Measurements from ENCODE around the gene AGXT.
"Not testable (repeated sequence)": the region's sequence is repeated elsewhere in the genome, so short reads cannot be mapped to it uniquely, and the experiment has no call there.

AGXT gene

GRCh38 chr2:240840435-240841060, 28.1 kb upstream of the AGXT start:
- no peak for DNase-seq

- DNase-seq = not testable (repeated sequence)
These were observed 22.3 kb upstream of the AGXT start for GRCh38 chr2:240846309-240846708.

- DNase-seq = no peak
These were observed 21.6 kb upstream of the AGXT start for GRCh38 chr2:240846873-240847595.

- no peak for DNase-seq
These were observed 20.8 kb upstream of the AGXT start for GRCh38 chr2:240847817-240848216.

- no peak for DNase-seq
These were observed 19.5 kb upstream of the AGXT start for GRCh38 chr2:240848900-240849680.

GRCh38 chr2:240850026-240850425, 18.6 kb upstream of the AGXT start:
- DNase-seq = no peak

GRCh38 chr2:240850756-240851077, 17.9 kb upstream of the AGXT start:
- DNase-seq = no peak

GRCh38 chr2:240851078-240851991, 17.3 kb upstream of the AGXT start:
- DNase-seq = peak; percentile 80

GRCh38 chr2:240852671-240853314, 15.8 kb upstream of the AGXT start:
- DNase-seq = no peak

- no peak for DNase-seq
These were observed 13.0 kb upstream of the AGXT start for GRCh38 chr2:240855670-240856069.

- DNase-seq = no peak
These were observed 12.3 kb upstream of the AGXT start for GRCh38 chr2:240856151-240856980.

GRCh38 chr2:240857039-240858008, 11.3 kb upstream of the AGXT start:
- DNase-seq = no peak

- DNase-seq = no peak
These were observed 10.3 kb upstream of the AGXT start for GRCh38 chr2:240858321-240858720.

- no peak for DNase-seq
These were observed 9.8 kb upstream of the AGXT start for GRCh38 chr2:240858871-240859270.

- no peak for DNase-seq
These were observed 7.1 kb upstream of the AGXT start for GRCh38 chr2:240861547-240861946.

GRCh38 chr2:240864475-240864874, 4.1 kb upstream of the AGXT start:
- DNase-seq = no peak

GRCh38 chr2:240865391-240865790, 3.2 kb upstream of the AGXT start:
- no peak for DNase-seq

- DNase-seq = no peak
These were observed 708 bp downstream of the AGXT start for GRCh38 chr2:240869109-240869955.

All from stimulated activated CD4-positive, alpha-beta T cell treated with anti-CD3 and anti-CD28 coated beads, Interleukin-1b, Interleukin-23, amount 100 ng/mL, for 48 hours (primary cell).